NCI-H2029 treated with DMSO at 0.1 percent for 48 hours (cell line): ENCODE results near the gene IRAK3.
"Not testable (repeated sequence)": the region's sequence is repeated elsewhere in the genome, so short reads cannot be mapped to it uniquely, and the experiment has no call there.

Experiments used
- DNase-seq: peaks from one replicate; lab custom pipeline; 2025; lab: John Stamatoyannopoulos, UW

Gene IRAK3

GRCh38 chr12:66170606-66171005, 18.4 kb upstream of the IRAK3 start:
- no peak for DNase-seq

GRCh38 chr12:66174391-66175325, 14.4 kb upstream of the IRAK3 start:
- not testable (repeated sequence) for DNase-seq

GRCh38 chr12:66176105-66176900, 12.7 kb upstream of the IRAK3 start:
- no peak for DNase-seq

GRCh38 chr12:66182956-66183355, 6.1 kb upstream of the IRAK3 start:
- DNase-seq = no peak

GRCh38 chr12:66184822-66185221, 4.2 kb upstream of the IRAK3 start:
- DNase-seq = not testable (repeated sequence)

GRCh38 chr12:66187036-66187435, 2.0 kb upstream of the IRAK3 start:
- no peak for DNase-seq

- no peak for DNase-seq
Observed at GRCh38 chr12:66187821-66188220, 1.2 kb upstream of the IRAK3 start.

- DNase-seq = no peak
Observed at GRCh38 chr12:66189486-66189843, 451 bp downstream of the IRAK3 start.

- DNase-seq = no peak
Observed at GRCh38 chr12:66189889-66190288, 875 bp downstream of the IRAK3 start.

GRCh38 chr12:66190519-66191370, 1.7 kb downstream of the IRAK3 start:
- DNase-seq = peak; percentile 47

GRCh38 chr12:66191547-66192126, 2.6 kb downstream of the IRAK3 start:
- peak; percentile 81 for DNase-seq

- DNase-seq = no peak
Observed at GRCh38 chr12:66194122-66194521, 5.1 kb downstream of the IRAK3 start.

GRCh38 chr12:66195242-66195641, 6.2 kb downstream of the IRAK3 start:
- no peak for DNase-seq

GRCh38 chr12:66196806-66197205, 7.8 kb downstream of the IRAK3 start:
- DNase-seq = no peak

- no peak for DNase-seq
Observed at GRCh38 chr12:66197495-66197921, 8.5 kb downstream of the IRAK3 start.

GRCh38 chr12:66199141-66199540, 10.1 kb downstream of the IRAK3 start:
- DNase-seq = no peak

- no peak for DNase-seq
Observed at GRCh38 chr12:66199831-66200509, 11.0 kb downstream of the IRAK3 start.

GRCh38 chr12:66203820-66204219, 14.8 kb downstream of the IRAK3 start:
- DNase-seq = no peak

- DNase-seq = no peak
Observed at GRCh38 chr12:66206141-66206540, 17.1 kb downstream of the IRAK3 start.

- DNase-seq = no peak
Observed at GRCh38 chr12:66210840-66211239, 21.8 kb downstream of the IRAK3 start.

GRCh38 chr12:66211573-66211972, 22.6 kb downstream of the IRAK3 start:
- DNase-seq = not testable (repeated sequence)
